ENCODE data around the gene CMSS1.
"Not testable (repeated sequence)": the region's sequence is repeated elsewhere in the genome, so short reads cannot be mapped to it uniquely, and the experiment has no call there.

CMSS1 gene

GRCh38 chr3:99810403-99810802, 7.3 kb upstream of the CMSS1 start:
- intact Hi-C loops (cut with DNase I): no loop called here
- no peak for DNase-seq

GRCh38 chr3:99817047-99817436, 620 bp upstream of the CMSS1 start:
- intact Hi-C loops (cut with DNase I): no loop called here
- DNase-seq: peak in 2 of 10 donors; percentile 6 to 81

DNA sequence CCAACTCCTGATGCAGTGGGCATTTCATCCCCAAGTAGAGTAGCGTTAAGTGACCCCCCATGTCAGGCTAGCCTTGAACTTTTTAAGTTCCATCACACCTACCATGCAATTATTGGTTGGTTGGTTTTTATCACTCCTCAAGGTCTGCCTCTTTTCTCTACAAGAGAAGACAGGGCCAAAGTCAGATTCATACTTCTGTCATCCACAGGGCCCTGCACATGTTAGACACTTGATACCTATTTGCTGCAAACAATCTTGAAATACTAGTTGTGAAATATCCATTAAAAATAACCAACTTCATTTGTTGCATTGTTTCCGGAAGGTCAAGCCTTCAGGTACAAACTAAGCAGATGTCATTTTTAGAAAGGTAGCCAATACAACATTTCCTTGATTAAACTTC, 1.2 kb downstream of the CMSS1 start:
- intact Hi-C loops (cut with DNase I): no loop called here
- DNase-seq: no peak

DNA sequence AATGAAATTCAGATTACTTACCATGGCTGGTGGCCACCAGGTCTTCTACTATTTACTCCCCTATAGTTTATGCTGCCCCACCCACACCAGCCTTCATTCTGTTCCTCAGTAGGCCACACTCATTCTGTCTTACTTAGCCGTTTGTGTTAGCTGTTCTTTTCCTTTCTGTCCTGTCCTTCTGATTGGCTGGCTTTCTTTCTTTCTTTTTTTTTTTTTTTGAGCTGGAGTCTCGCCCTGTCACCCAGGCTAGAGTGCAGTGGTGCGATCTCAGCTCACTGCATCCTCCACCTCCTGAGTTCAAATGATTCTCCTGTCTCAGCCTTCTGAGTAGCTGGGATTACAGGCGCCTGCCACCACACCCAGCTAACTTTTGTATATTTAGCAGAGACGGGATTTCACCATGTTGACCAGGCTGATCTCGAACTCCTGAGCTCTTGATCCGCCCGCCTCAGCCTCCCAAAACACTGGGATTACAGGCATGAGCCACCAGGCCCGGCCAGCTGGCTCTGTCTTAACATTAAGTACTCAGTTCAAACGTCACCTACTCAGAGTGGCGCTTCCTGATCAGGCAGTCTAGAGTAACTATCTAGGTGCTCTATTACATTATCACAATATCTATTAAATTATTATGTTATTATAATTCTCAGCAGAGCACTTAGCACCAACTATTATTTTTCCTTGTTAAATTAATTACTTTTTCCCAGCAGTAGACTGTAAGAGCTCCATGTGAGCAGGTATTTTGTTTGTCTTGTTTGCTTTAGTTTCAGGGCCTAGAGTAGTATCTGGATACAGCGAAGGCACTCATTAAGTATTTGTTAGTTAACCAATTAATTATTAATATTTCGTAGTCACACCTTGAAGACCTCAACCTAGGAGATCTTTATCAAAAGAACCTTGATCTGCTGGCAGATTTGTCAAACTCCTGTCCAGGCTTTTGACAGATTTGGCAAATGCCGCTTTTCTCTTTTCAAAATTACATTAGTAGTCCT, 6.4 kb downstream of the CMSS1 start:
- intact Hi-C loops (cut with DNase I): no loop called here

DNA sequence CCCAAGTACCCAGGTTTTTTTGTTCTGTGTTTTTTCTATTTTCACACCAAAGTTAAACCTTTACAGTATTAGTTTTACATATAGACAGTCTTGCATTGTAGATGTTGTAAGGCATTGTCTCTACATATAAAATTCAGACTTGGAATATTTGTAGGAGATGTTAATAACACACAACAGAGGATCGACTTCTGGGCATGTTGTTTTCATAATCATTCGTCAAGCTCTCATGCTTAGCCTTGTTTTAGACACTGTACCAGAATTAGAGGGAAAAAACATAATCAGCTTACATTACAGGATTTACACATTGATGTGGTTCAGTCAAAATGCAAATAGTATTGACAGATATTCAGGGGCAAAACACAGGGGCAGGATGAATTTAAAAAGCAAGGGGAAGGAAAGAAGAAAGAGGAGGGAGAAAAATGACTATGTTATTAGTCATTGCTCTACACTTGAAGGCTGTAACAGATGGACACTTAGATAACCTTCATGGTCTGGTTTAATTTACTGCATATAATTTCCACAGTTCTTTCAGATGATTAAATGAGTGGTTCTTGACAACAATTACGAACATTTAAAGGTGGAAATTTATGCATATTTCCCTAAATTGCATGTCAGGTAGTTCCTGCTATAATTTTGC, 7.5 kb downstream of the CMSS1 start:
- intact Hi-C loops (cut with DNase I): no loop called here
- DNase-seq: no peak

More for the DNA sequence above, 6.4 kb downstream of the CMSS1 start:
- DNase-seq: no peak

DNA sequence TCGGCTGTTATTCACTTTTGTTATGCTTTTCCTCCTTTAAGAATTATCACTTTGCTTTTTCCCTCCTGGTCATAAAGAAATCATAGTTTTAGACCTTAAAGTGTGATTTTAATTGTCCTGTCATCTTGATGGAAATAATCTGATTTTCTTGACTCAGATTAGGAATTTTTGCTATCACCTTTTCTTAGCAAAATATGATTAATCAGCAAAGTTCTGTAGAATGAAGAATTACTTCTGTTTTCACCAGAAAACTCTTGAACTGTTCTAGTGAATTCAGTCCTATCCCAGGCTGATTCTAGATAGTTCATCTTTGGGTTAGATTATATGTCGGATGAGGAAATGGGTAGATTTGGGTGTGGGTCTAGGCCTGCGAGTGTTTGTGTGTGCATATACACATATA, 12.2 kb downstream of the CMSS1 start:
- intact Hi-C loops (cut with DNase I): loop anchor here (10.0 kb wide), 1 partner anchor 765 kb away; no protein-coding TSS in a partner anchor
- DNase-seq: no peak

DNA sequence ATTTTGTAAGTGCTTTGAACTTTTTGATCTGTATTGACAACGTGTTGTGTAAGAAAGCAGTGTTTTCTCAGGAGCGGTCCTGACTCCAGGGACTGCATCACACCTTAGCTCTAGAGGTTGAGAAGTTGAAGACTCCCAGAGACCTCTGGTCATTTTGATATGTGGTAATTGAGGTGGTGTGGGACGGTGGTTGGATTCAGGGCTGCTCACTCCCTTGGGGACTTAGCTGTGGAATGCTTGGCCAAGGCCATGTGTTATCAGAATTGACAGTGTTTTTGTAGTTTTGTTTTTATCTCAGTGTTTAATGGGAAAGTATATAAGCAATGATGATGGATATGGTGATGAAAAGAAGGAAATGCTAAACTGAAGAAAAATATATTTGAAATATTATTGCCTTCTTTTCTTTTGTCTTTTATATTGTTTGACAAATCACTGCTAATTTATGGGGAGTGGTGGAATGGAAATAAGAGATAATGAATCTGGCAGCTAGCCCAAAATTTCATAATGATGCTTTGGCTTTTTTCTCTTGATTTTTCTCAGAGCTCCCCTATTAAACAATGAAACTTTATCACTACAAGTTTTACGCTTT, 16.0 kb downstream of the CMSS1 start:
- no peak for DNase-seq
- intact Hi-C loops (cut with DNase I): loop anchor here (2.0 to 10.0 kb wide), 2 partner anchors 421 to 761 kb away; no protein-coding TSS in a partner anchor

DNA sequence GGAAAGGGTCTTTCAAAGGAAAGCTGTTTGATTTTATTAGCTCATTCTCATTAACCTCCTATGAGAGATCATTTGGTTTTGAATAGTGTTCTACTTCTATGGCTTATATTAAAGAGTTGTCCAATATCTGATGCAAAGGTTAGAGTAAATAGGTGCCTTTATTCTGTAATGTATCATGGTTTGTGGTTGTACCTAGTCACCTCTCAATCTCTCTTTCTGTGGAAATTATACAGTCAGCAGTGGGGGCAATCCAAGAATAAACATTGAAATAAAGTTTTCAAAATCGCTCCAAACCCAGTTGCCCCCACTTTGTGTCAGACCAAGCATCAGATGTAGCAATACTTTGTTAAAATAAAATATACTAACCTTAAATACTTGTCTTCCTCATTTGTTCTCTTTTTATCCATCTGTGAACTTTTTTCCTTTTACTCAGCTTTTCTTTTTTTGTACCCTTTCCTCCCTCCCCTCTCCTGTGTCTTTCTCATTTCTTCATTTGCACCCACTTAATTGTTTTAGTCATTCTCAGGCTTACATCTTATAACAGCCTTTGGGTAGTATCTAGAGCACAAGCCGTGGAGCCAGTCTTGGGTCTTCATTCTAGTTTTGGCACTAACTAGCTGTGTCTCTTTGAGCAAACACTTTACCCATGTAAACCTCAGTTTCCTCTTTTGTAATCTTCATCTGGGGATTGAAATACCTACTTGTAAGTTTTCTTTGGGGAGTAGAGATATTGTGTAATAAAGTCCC, 16.7 kb downstream of the CMSS1 start:
- intact Hi-C loops (cut with DNase I): loop anchor here (10.0 kb wide), 1 partner anchor 760 kb away; no protein-coding TSS in a partner anchor

GRCh38 chr3:99836681-99837080, 19.0 kb downstream of the CMSS1 start:
- DNase-seq: no peak
- intact Hi-C loops (cut with DNase I): loop anchor here (10.0 kb wide), 1 partner anchor 758 kb away; no protein-coding TSS in a partner anchor

More for the DNA sequence above, 16.7 kb downstream of the CMSS1 start:
- no peak for DNase-seq

GRCh38 chr3:99837715-99838114, 20.1 kb downstream of the CMSS1 start:
- intact Hi-C loops (cut with DNase I): loop anchor here (10.0 kb wide), 1 partner anchor 757 kb away; no protein-coding TSS in a partner anchor
- no peak for DNase-seq

GRCh38 chr3:99838755-99839154, 21.1 kb downstream of the CMSS1 start:
- no peak for DNase-seq
- intact Hi-C loops (cut with DNase I): loop anchor here (10.0 kb wide), 1 partner anchor 756 kb away; no protein-coding TSS in a partner anchor

GRCh38 chr3:99839613-99840012, 22.0 kb downstream of the CMSS1 start:
- intact Hi-C loops (cut with DNase I): loop anchor here (10.0 kb wide), 2 partner anchors 225 to 755 kb away; no protein-coding TSS in a partner anchor
- DNase-seq: no peak

GRCh38 chr3:99841949-99842348, 24.3 kb downstream of the CMSS1 start:
- DNase-seq: not testable (repeated sequence)
- intact Hi-C loops (cut with DNase I): loop anchor here (10.0 kb wide), 1 partner anchor 223 kb away; no protein-coding TSS in a partner anchor

GRCh38 chr3:99842826-99843589, 25.3 kb downstream of the CMSS1 start:
- intact Hi-C loops (cut with DNase I): loop anchor here (10.0 kb wide), 1 partner anchor 222 kb away; no protein-coding TSS in a partner anchor

DNA sequence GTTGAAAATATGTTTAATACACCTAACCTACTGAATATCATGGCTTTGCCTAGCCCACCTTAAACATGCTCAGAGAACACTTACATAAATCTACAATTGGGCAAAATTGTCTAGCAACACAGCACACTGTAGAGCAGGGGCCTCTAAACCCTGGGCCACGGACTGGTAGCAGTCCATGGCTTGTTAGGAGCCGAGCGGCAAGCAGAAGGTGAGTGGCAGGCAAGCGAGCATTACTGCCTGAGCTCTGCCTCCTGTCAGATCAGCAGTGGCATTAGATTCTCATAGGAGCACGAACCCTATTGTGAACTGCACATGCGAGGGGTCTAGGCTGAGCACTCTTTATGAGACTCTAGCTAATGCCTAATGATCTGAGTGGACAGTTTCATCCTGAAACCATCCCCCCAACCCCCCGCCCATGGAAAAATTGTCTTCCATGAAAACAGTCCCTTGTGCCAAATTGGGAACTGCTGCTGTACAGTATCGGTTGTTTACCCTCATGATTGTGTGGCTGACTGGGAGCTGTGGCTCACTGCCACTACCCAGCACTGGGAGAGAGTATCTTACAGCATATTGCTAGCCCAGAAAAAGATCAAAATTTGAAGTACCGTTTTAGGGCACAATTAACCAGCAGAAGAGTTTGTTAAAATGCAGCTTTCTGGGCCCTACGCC, 26.1 kb downstream of the CMSS1 start:
- intact Hi-C loops (cut with DNase I): loop anchor here (10.0 kb wide), 1 partner anchor 221 kb away; no protein-coding TSS in a partner anchor
- DNase-seq: peak in 1 of 10 donors; percentile 45

More at GRCh38 chr3:99842826-99843589, 25.3 kb downstream of the CMSS1 start:
- DNase-seq: no peak

DNA sequence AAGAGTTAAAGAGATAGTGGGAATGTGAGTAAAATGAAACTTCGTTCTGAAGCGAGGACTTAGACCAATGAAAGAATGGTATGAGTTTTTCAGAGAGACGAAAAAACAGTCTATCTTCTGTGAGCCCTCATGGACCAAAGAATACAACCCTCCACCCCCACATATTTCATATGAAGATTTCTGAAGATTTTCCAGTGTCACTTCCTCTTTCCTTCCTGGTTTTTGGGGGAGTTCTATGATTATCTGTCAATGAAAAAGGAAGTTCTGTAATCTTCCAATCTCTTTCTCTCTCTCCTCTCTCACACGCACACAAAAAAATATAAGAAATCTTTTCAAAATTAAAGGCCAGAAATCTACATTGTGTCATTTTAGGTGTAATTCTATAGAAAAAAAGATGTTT, 27.7 kb downstream of the CMSS1 start:
- intact Hi-C loops (cut with DNase I): loop anchor here (10.0 kb wide), 1 partner anchor 219 kb away; no protein-coding TSS in a partner anchor
- no peak for DNase-seq

- DNase-seq: no peak
- intact Hi-C loops (cut with DNase I): loop anchor here (10.0 kb wide), 1 partner anchor 219 kb away; no protein-coding TSS in a partner anchor
Observed at GRCh38 chr3:99845999-99846398, 28.3 kb downstream of the CMSS1 start.

GRCh38 chr3:99846477-99847160, 29.0 kb downstream of the CMSS1 start:
- no peak for DNase-seq
- intact Hi-C loops (cut with DNase I): loop anchor here (10.0 kb wide), 1 partner anchor 218 kb away; no protein-coding TSS in a partner anchor

Measured in posterior cingulate gyrus (tissue), 11 donors.